ENCODE measurements around the gene NEB.

Gene NEB

GRCh38 chr2:151733771-151734672 is at the start of gene NEB:
NEB (minus strand) TSS chr2:151734476; CDS start chr2:151733156, 1,320 bp downstream.
- no peak for DNase-seq

GRCh38 chr2:151783133-151783520 is 48.9 kb upstream of the NEB start:
- DNase-seq: no peak

- DNase-seq: no peak
These were observed 48.3 kb upstream of the NEB start for GRCh38 chr2:151782378-151783132.

- no peak for DNase-seq
These were observed 47.4 kb upstream of the NEB start for GRCh38 chr2:151781642-151782041.

GRCh38 chr2:151780938-151781337 is 46.7 kb upstream of the NEB start:
- DNase-seq: no peak

GRCh38 chr2:151777935-151778334 is 43.7 kb upstream of the NEB start:
- DNase-seq: no peak

- no peak for DNase-seq
These were observed 43.2 kb upstream of the NEB start for GRCh38 chr2:151777487-151777886.

- DNase-seq: no peak
These were observed 42.1 kb upstream of the NEB start for GRCh38 chr2:151776367-151776766.

GRCh38 chr2:151775057-151775740 is 40.9 kb upstream of the NEB start:
- DNase-seq: no peak

GRCh38 chr2:151774506-151774905 is 40.2 kb upstream of the NEB start:
- DNase-seq: no peak

- DNase-seq: peak in 2 of 56 donors; percentile 1 to 3
These were observed 37.5 kb upstream of the NEB start for GRCh38 chr2:151771599-151772358.

GRCh38 chr2:151770995-151771394 is 36.7 kb upstream of the NEB start:
- no peak for DNase-seq

- DNase-seq: no peak
These were observed 35.3 kb upstream of the NEB start for GRCh38 chr2:151769606-151770005.

- DNase-seq: no peak
These were observed 33.3 kb upstream of the NEB start for GRCh38 chr2:151767536-151767935.

GRCh38 chr2:151766437-151767153 is 32.3 kb upstream of the NEB start:
- no peak for DNase-seq

GRCh38 chr2:151765760-151766410 is 31.6 kb upstream of the NEB start:
- DNase-seq: no peak

- peak in 1 of 56 donors; percentile 6 for DNase-seq
These were observed 28.4 kb upstream of the NEB start for GRCh38 chr2:151762694-151763093.

GRCh38 chr2:151761687-151762086 is 27.4 kb upstream of the NEB start:
- DNase-seq: no peak

- DNase-seq: no peak
These were observed 26.9 kb upstream of the NEB start for GRCh38 chr2:151761193-151761592.

- peak in 1 of 56 donors; percentile 24 for DNase-seq
These were observed 25.9 kb upstream of the NEB start for GRCh38 chr2:151760139-151760650.

All from amygdala (tissue), 56 donors.